Esophagus squamous epithelium (tissue), 4 donors: Measurements from ENCODE around the gene GAB3.

Experiments
- CTCF ChIP-seq, 6 experiments: fragments of 450-650 bp in 4 of 6; fragments of 200-600 bp in 2 of 6; sonication (generic) in 2 of 6; IDR thresholded peaks; one replicate each; pipeline ENCODE4 v1.5.1; 2016 to 2019; ENCODE audit warnings: antibody characterized with exemption in 6 of 6, mild to moderate bottlenecking in 4 of 6, moderate library complexity in 4 of 6
- POLR2A ChIP-seq, 4 donors: fragments of 450-650 bp; IDR thresholded peaks; one replicate each; pipeline ENCODE4 v1.6.1; 2017; ENCODE audit warnings: antibody characterized with exemption in 4 of 4, mild to moderate bottlenecking in 4 of 4, moderate library complexity in 3 of 4

- TF ChIP-seq CTCF (IDR thresholded peaks at IDR 0.05) = no peak
- no peak for TF ChIP-seq POLR2A (IDR thresholded peaks at IDR 0.05)
Observed at GRCh38 chrX:154653048-154653401, 97.9 kb downstream of the GAB3 start.
